H1 (cell line): ENCODE results near the gene RHOBTB1. TPM values are rescaled to one million over a fixed set of nuclear protein-coding genes. Genes with fewer than 3 reads are reported as not detected.
"Not testable (repeated sequence)": the region's sequence is repeated elsewhere in the genome, so short reads cannot be mapped to it uniquely, and the experiment has no call there.

Experiments used
- CTCF ChIA-PET: fragments of 300-600 bp; sonication (Branson Sonifier 250); formaldehyde crosslinking; loops from one replicate; lab custom pipeline; 2021; ENCODE audit not compliant: partially characterized antibody; lab: Charles Lee
- POLR2A ChIA-PET: fragments of 300-600 bp; sonication (Branson Sonifier 250); formaldehyde crosslinking; loops from one replicate; lab custom pipeline; 2021; ENCODE audit warnings: inconsistent platforms; ENCODE audit not compliant: partially characterized antibody; lab: Charles Lee
- DNase-seq, 2 experiments: peaks; one replicate each; pipeline versions ENCODE4 v3.0.0 to v3.0.0-alpha.2; 2010 to 2022; ENCODE audit warnings: low spot score in 2 of 2, low read depth in 1 of 2, mixed read lengths in 1 of 2
- FAIRE-seq: peaks from 2 replicates; lab custom pipeline; 2011; peaks lifted over from hg19 to GRCh38; lab: Jason Lieb, UNC
- H2AFZ ChIP-seq: 2 replicates; pipeline ENCODE4 v1.8.1; 2012; ENCODE audit warnings: low read length, inconsistent platforms
- H2AK5ac ChIP-seq: 2 replicates; pipeline ENCODE4 v1.6.1; 2013; ENCODE audit warnings: low read depth, low read length
- H2BK120ac ChIP-seq: replicated peaks from 2 replicates; pipeline ENCODE3; 2013; ENCODE audit warnings: low read depth, low read length, inconsistent platforms
- H2BK12ac ChIP-seq: 2 replicates; pipeline ENCODE4 v1.6.1; 2013; ENCODE audit warnings: low read depth, low read length
- H2BK15ac ChIP-seq: 2 replicates; pipeline ENCODE4 v1.6.1; 2013; ENCODE audit warnings: low read length
- H2BK20ac ChIP-seq: 2 replicates; pipeline ENCODE4 v1.6.1; 2013; ENCODE audit warnings: low read length
- H2BK5ac ChIP-seq: 2 replicates; pipeline ENCODE4 v1.6.1; 2013; ENCODE audit warnings: low read depth, low read length
- H3K14ac ChIP-seq: 2 replicates; pipeline ENCODE4 v1.6.1; 2013; ENCODE audit warnings: inconsistent platforms; ENCODE audit not compliant: insufficient read length
- H3K18ac ChIP-seq: 2 replicates; pipeline ENCODE4 v1.6.1; 2013; ENCODE audit warnings: low read length; ENCODE audit errors: extremely low read depth
- H3K23ac ChIP-seq: 2 replicates; pipeline ENCODE4 v1.6.1; 2013; ENCODE audit warnings: inconsistent platforms; ENCODE audit not compliant: insufficient read length
- H3K23me2 ChIP-seq: 2 replicates; pipeline ENCODE4 v1.6.1; 2013; ENCODE audit warnings: low read depth, low read length
- H3K27ac ChIP-seq: 2 replicates; pipeline ENCODE4 v1.6.1; 2011; ENCODE audit warnings: low read depth, low read length, inconsistent platforms
- H3K27me3 ChIP-seq, 4 experiments: replicated peaks in 1 of 4; 1 replicate in 1 of 4; 2 replicates in 3 of 4; pipeline versions ENCODE4 v1.6.1 to v1.8.1; 2011 to 2013; ENCODE audit warnings: low read length in 3 of 4, mild to moderate bottlenecking in 3 of 4, inconsistent platforms in 2 of 4, mixed read lengths in 2 of 4, moderate library complexity in 1 of 4; ENCODE audit not compliant: control insufficient read depth in 3 of 4, insufficient read depth in 3 of 4; ENCODE audit errors: extremely low read depth in 1 of 4
- H3K36me3 ChIP-seq, 4 experiments: 2 replicates each; pipeline versions ENCODE4 v1.6.1 to v1.8.1; 2011 to 2013; ENCODE audit warnings: mild to moderate bottlenecking in 4 of 4, low read length in 3 of 4, moderate library complexity in 2 of 4, control low read depth in 1 of 4, inconsistent platforms in 1 of 4; ENCODE audit not compliant: insufficient read depth in 4 of 4, control insufficient read depth in 2 of 4
- H3K4ac ChIP-seq: replicated peaks from 2 replicates; pipeline ENCODE3; 2013; ENCODE audit warnings: low read length, low read depth, mixed read lengths, inconsistent platforms; ENCODE audit not compliant: insufficient read length
- H3K4me1 ChIP-seq, 4 experiments: replicated peaks in 1 of 4; 1 replicate in 1 of 4; 2 replicates in 3 of 4; pipeline versions ENCODE4 v1.6.1 to v1.8.1; 2011 to 2013; ENCODE audit warnings: low read length in 3 of 4, inconsistent platforms in 2 of 4, mixed read lengths in 1 of 4; ENCODE audit not compliant: insufficient read depth in 4 of 4, control insufficient read depth in 3 of 4
- H3K4me2 ChIP-seq, 2 experiments: 2 replicates each; pipeline versions ENCODE4 v1.6.1 to v1.8.1; 2011 to 2013; ENCODE audit warnings: low read depth in 2 of 2, low read length in 2 of 2, control low read depth in 1 of 2, inconsistent platforms in 1 of 2, mild to moderate bottlenecking in 1 of 2; ENCODE audit not compliant: insufficient read depth in 1 of 2
- H3K4me3 ChIP-seq, 4 experiments: fragments of 200-600, 300-600 bp in 1 of 4; sonication (generic), shearing (Covaris generic), sonication (Bioruptor Twin) in 1 of 4; 2 replicates each; pipeline versions ENCODE4 v1.5.1 to v1.8.1; 2011 to 2016; ENCODE audit warnings: low read length in 4 of 4, low read depth in 3 of 4, control low read depth in 2 of 4, inconsistent platforms in 2 of 4, mild to moderate bottlenecking in 2 of 4, mixed read lengths in 1 of 4, moderate library complexity in 1 of 4; ENCODE audit not compliant: insufficient read depth in 2 of 4; ENCODE audit errors: extremely low read depth in 1 of 4
- H3K56ac ChIP-seq: replicated peaks from 2 replicates; pipeline ENCODE3; 2013; ENCODE audit warnings: low read depth, mild to moderate bottlenecking, mixed read lengths, low read length, inconsistent platforms; ENCODE audit not compliant: insufficient read length
- H3K79me1 ChIP-seq: 2 replicates; pipeline ENCODE4 v1.6.1; 2013; ENCODE audit warnings: low read depth, low read length, control low read depth
- H3K79me2 ChIP-seq, 2 experiments: 2 replicates each; pipeline versions ENCODE4 v1.6.1 to v1.8.1; 2012 to 2013; ENCODE audit warnings: low read length in 2 of 2, mild to moderate bottlenecking in 2 of 2, inconsistent platforms in 1 of 2; ENCODE audit not compliant: insufficient read depth in 2 of 2, control insufficient read depth in 1 of 2
- H3K9ac ChIP-seq, 4 experiments: replicated peaks in 1 of 4; 1 replicate in 1 of 4; 2 replicates in 3 of 4; pipeline versions ENCODE4 v1.6.1 to v1.8.1; 2011 to 2013; ENCODE audit warnings: low read depth in 3 of 4, low read length in 3 of 4, control low read depth in 2 of 4, mild to moderate bottlenecking in 2 of 4, moderate library complexity in 2 of 4, inconsistent platforms in 1 of 4; ENCODE audit errors: extremely low read depth in 1 of 4
- H3K9me3 ChIP-seq, 2 experiments: 2 replicates each; pipeline versions ENCODE4 v1.6.1 to v1.8.1; 2012 to 2013; ENCODE audit warnings: mild to moderate bottlenecking in 2 of 2, moderate library complexity in 2 of 2, control low read depth in 1 of 2, inconsistent platforms in 1 of 2, low read depth in 1 of 2, low read length in 1 of 2, mixed read lengths in 1 of 2; ENCODE audit not compliant: insufficient read depth in 2 of 2
- H4K20me1 ChIP-seq, 2 experiments: replicated peaks in 1 of 2; 2 replicates each; pipeline versions ENCODE3 to v1.8.1; 2011 to 2013; ENCODE audit warnings: inconsistent platforms in 2 of 2, low read length in 2 of 2, mild to moderate bottlenecking in 1 of 2; ENCODE audit not compliant: insufficient read depth in 2 of 2, control insufficient read depth in 1 of 2
- H4K5ac ChIP-seq: 2 replicates; pipeline ENCODE4 v1.6.1; 2013; ENCODE audit warnings: low read length, low read depth, mixed read lengths, inconsistent platforms; ENCODE audit not compliant: insufficient read length
- H4K8ac ChIP-seq: 2 replicates; pipeline ENCODE4 v1.8.0; 2013; ENCODE audit warnings: mild to moderate bottlenecking, moderate library complexity, low read length, inconsistent platforms; ENCODE audit not compliant: insufficient read depth; ENCODE audit errors: extremely low read depth
- H4K91ac ChIP-seq: replicated peaks from 2 replicates; pipeline ENCODE3; 2013; ENCODE audit warnings: low read length, mixed read lengths, inconsistent platforms; ENCODE audit not compliant: insufficient read length
- WGBS, 2 experiments: shearing (Covaris generic) in 1 of 2; methylation state at CpG; one replicate each; pipeline versions ENCODE4 v1.1.6 to v1.1.7; 2013 to 2015; ENCODE audit warnings: low lambda C conversion rate in 2 of 2, mixed read lengths in 2 of 2, inconsistent platforms in 1 of 2, low coverage in 1 of 2, missing lambda C conversion rate in 1 of 2; ENCODE audit not compliant: insufficient replicate concordance in 2 of 2, insufficient coverage in 1 of 2, insufficient read length in 1 of 2; ENCODE audit errors: extremely low coverage in 1 of 2, missing lambda C conversion rate in 1 of 2; 5-methylcytosine and 5-hydroxymethylcytosine counted together
- polyA plus RNA-seq, 7 experiments: library from polyadenylated mRNA; depleted of rRNA in 3 of 7; stranded (reverse) in 5 of 7; unstranded in 2 of 7; fragments of >200 nt in 5 of 7; fragments of 200-250 nt in 2 of 7; gene quantifications; 1 replicate in 5 of 7; 2 replicates in 1 of 7; 4 replicates in 1 of 7; pipeline versions ENCODE4 v1.2.1 to v1.2.3, GENCODE V29; 2011 to 2013; ENCODE audit warnings: missing spikeins in 2 of 7, mixed read lengths in 2 of 7
- total RNA-seq: library from RNA; stranded (reverse); fragmentation: NEBNext Ultra II Directional; extraction: Animal tissue kit (Norgen Biotek cat#: 25700); gene quantifications from 2 replicates; pipeline ENCODE4 v1.2.1, GENCODE V29; 2021

Gene RHOBTB1
- total and polyA plus RNA-seq, 2 of the 8 experiments (the other 6 are each of a cell fraction or from before 2014, with no cell fraction given) = 6.1 to 7.4 TPM

GRCh38 chr10:60832136-60832535, 111.8 kb downstream of the RHOBTB1 start:
- H3K27me3 ChIP-seq, H4K8ac ChIP-seq, H2BK20ac ChIP-seq, H4K91ac ChIP-seq, H3K4me3 ChIP-seq, POLR2A ChIA-PET, H2BK12ac ChIP-seq, H3K23ac ChIP-seq, H3K14ac ChIP-seq, H2BK15ac ChIP-seq, H3K79me2 ChIP-seq, H2BK5ac ChIP-seq, H4K20me1 ChIP-seq, FAIRE-seq, H3K4me2 ChIP-seq, H3K18ac ChIP-seq, H3K9me3 ChIP-seq, H3K4me1 ChIP-seq, H3K9ac ChIP-seq, H3K36me3 ChIP-seq, H2AFZ ChIP-seq, DNase-seq, H2AK5ac ChIP-seq, H4K5ac ChIP-seq, H3K23me2 ChIP-seq, H3K56ac ChIP-seq, H2BK120ac ChIP-seq, H3K4ac ChIP-seq, H3K79me1 ChIP-seq, H3K27ac ChIP-seq: not testable (repeated sequence)
- WGBS, 2 experiments = 87% methylated on average over 4 of the region's 4 CpGs; no CpG with 5 or more reads in 1 of the 2 experiments
- CTCF ChIA-PET = interaction anchor here (2.3 kb wide), 1 partner anchor 12 kb away, joined by 9 read pairs; no protein-coding TSS in a partner anchor
